CD1c-positive myeloid dendritic cell (primary cell): ENCODE data around the gene MARF1.
A peak's percentile ranks its signal among the peaks of the same experiment; 100 is the strongest.
"Not testable (repeated sequence)": the region's sequence is repeated elsewhere in the genome, so short reads cannot be mapped to it uniquely, and the experiment has no call there.

ENCODE experiments used
- DNase-seq: peaks from one replicate; pipeline ENCODE4 v3.0.0-alpha.2; 2016; ENCODE audit errors: extremely low spot score

Gene MARF1

GRCh38 chr16:15599303-15600070 lies 43.5 kb downstream of the MARF1 start:
- DNase-seq = no peak

- no peak for DNase-seq
Measured at GRCh38 chr16:15598648-15599190, 44.2 kb downstream of the MARF1 start.

- DNase-seq = no peak
Measured at GRCh38 chr16:15597822-15598647, 44.9 kb downstream of the MARF1 start.

- DNase-seq = peak; percentile 15
Measured at GRCh38 chr16:15597135-15597534, 45.8 kb downstream of the MARF1 start.

- DNase-seq = peak; percentile 54
Measured at GRCh38 chr16:15594711-15595320, 48.1 kb downstream of the MARF1 start.

- DNase-seq = peak; percentile 90
Measured at GRCh38 chr16:15593235-15593634, 49.7 kb downstream of the MARF1 start.

- DNase-seq = peak; percentile 20
Measured at GRCh38 chr16:15592324-15592723, 50.6 kb downstream of the MARF1 start.

GRCh38 chr16:15587152-15587825 lies 55.7 kb downstream of the MARF1 start:
- DNase-seq = no peak

GRCh38 chr16:15586716-15587115 lies 56.2 kb downstream of the MARF1 start:
- no peak for DNase-seq

GRCh38 chr16:15585956-15586355 lies 57.0 kb downstream of the MARF1 start:
- no peak for DNase-seq

- DNase-seq = no peak
Measured at GRCh38 chr16:15583526-15583925, 59.4 kb downstream of the MARF1 start.

GRCh38 chr16:15581127-15581815 lies 61.7 kb downstream of the MARF1 start:
- no peak for DNase-seq

- DNase-seq = no peak
Measured at GRCh38 chr16:15578824-15579223, 64.1 kb downstream of the MARF1 start.

GRCh38 chr16:15576960-15577958 lies 65.7 kb downstream of the MARF1 start:
- DNase-seq = no peak

- DNase-seq = no peak
Measured at GRCh38 chr16:15575293-15576049, 67.5 kb downstream of the MARF1 start.

- DNase-seq = no peak
Measured at GRCh38 chr16:15574614-15574948, 68.4 kb downstream of the MARF1 start.

- DNase-seq = not testable (repeated sequence)
Measured at GRCh38 chr16:15573896-15574613, 68.9 kb downstream of the MARF1 start.

- DNase-seq = no peak
Measured at GRCh38 chr16:15573274-15573895, 69.6 kb downstream of the MARF1 start.
